MCF 10A (cell line): ENCODE results near the gene STN1. TPM values are rescaled to one million over a fixed set of nuclear protein-coding genes. Genes with fewer than 3 reads are reported as not detected.
A peak's percentile ranks its signal among the peaks of the same experiment; 100 is the strongest.

Experiments used
- BruUV-seq: library from RNA; stranded (reverse); fragments of 400-500 nt; replicated peaks from 2 replicates; lab custom pipeline; 2021; lab: Mats Ljungman, UMichigan
- CTCF ChIA-PET: fragments of 300-600 bp; sonication (Branson Sonifier 250); formaldehyde crosslinking; extraction: SDS; loops from one replicate; lab custom pipeline; 2021; ENCODE audit warnings: antibody characterized with exemption, inconsistent platforms; lab: Yijun Ruan, JAX
- POLR2A ChIA-PET: fragments of 300-600, 350-650 bp; sonication (Branson Sonifier 250); formaldehyde crosslinking; extraction: SDS; loops from one replicate; lab custom pipeline; 2020; ENCODE audit warnings: antibody characterized with exemption, inconsistent platforms; lab: Yijun Ruan, JAX
- DNase-seq: peaks from one replicate; pipeline ENCODE4 v3.0.0-alpha.2; 2018; ENCODE audit not compliant: unreplicated experiment
- H3K27ac Mint-ChIP-seq: one replicate; pipeline ENCODE4 v1.8.0; 2022; ENCODE audit warnings: mild to moderate bottlenecking, low read depth, mixed read lengths; ENCODE audit not compliant: unreplicated experiment
- H3K27me3 Mint-ChIP-seq: one replicate; pipeline ENCODE4 v1.8.0; 2022; ENCODE audit warnings: mixed read lengths; ENCODE audit not compliant: insufficient read depth, unreplicated experiment
- H3K36me3 Mint-ChIP-seq: one replicate; pipeline ENCODE4 v1.8.0; 2022; ENCODE audit warnings: mild to moderate bottlenecking, moderate library complexity, mixed read lengths; ENCODE audit not compliant: insufficient read depth, unreplicated experiment
- H3K4me1 Mint-ChIP-seq: one replicate; pipeline ENCODE4 v1.8.0; 2022; ENCODE audit warnings: mixed read lengths; ENCODE audit not compliant: insufficient read depth, unreplicated experiment
- H3K4me3 Mint-ChIP-seq: one replicate; pipeline ENCODE4 v1.8.0; 2022; ENCODE audit warnings: mild to moderate bottlenecking, moderate library complexity, mixed read lengths; ENCODE audit not compliant: unreplicated experiment
- H3K9me3 Mint-ChIP-seq: one replicate; pipeline ENCODE4 v1.8.0; 2022; ENCODE audit warnings: mixed read lengths; ENCODE audit not compliant: unreplicated experiment
- intact Hi-C: fragments of 100-400 bp; cut with micrococcal nuclease; formaldehyde crosslinking; loops from 2 replicates; pipeline ENCODE4 v1.14.1; 2022
- total RNA-seq: library from RNA; stranded (reverse); gene quantifications from 2 replicates; pipeline ENCODE4 v1.2.3, GENCODE V29; 2022
- TF ChIP-seq, protein P1 (sequence below): fragments of 200-600 bp; IDR thresholded peaks from one replicate; pipeline ENCODE4 v1.8.0; 2022; ENCODE audit warnings: antibody characterized with exemption, mild to moderate bottlenecking; ENCODE audit not compliant: unreplicated experiment

Gene STN1
- total RNA-seq, 1 experiment from 2014 or later = 46.7 TPM

DNA sequence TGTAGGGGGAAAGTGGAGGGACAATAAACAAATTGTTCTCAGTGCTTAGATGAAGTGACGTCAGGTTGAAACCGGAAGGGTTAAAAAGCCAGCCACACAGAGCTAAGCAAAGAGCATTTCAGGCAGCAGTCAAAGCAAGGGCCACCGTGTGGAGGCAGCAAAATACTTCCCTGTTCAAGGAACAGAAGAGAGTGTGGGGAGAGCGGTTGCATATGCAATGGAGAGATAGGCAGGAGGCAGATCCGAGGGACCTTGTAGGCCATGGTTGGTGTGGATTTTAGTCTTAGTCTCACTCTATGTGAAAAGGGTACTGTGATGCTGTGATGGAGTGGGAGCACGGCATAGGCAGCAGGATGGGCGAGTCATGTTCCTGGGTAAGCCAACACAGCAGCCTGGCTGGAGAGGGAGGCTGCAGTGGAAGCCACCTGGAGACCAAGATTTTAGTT is 3.8 kb upstream of the STN1 start:
- no peaks in the 10 kb centered on the region for H3K4me1 Mint-ChIP-seq
- H3K27ac Mint-ChIP-seq = no peak overlapping the region
- DNase-seq = no peak
- H3K27me3 Mint-ChIP-seq = no peaks in the 10 kb centered on the region
- POLR2A ChIA-PET = interaction anchor here (1.4 to 6.5 kb wide), 3 partner anchors 21 to 47 kb away, joined by 6 to 158 read pairs (median 12); partner anchors contain the start of gene SLK
- intact Hi-C loops = no loop called here
- TF ChIP-seq, protein P1, sequence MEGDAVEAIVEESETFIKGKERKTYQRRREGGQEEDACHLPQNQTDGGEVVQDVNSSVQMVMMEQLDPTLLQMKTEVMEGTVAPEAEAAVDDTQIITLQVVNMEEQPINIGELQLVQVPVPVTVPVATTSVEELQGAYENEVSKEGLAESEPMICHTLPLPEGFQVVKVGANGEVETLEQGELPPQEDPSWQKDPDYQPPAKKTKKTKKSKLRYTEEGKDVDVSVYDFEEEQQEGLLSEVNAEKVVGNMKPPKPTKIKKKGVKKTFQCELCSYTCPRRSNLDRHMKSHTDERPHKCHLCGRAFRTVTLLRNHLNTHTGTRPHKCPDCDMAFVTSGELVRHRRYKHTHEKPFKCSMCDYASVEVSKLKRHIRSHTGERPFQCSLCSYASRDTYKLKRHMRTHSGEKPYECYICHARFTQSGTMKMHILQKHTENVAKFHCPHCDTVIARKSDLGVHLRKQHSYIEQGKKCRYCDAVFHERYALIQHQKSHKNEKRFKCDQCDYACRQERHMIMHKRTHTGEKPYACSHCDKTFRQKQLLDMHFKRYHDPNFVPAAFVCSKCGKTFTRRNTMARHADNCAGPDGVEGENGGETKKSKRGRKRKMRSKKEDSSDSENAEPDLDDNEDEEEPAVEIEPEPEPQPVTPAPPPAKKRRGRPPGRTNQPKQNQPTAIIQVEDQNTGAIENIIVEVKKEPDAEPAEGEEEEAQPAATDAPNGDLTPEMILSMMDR = no peak
- CTCF ChIA-PET = interaction anchor here (1.1 kb wide), 2 partner anchors 34 to 36 kb away, joined by 3 to 5 read pairs; no protein-coding TSS in a partner anchor
- H3K4me3 Mint-ChIP-seq = no peak overlapping the region
- BruUV-seq = no TSS peak
- peaks cover 5% of the 10 kb centered on the region for H3K36me3 Mint-ChIP-seq
- no peaks in the 10 kb centered on the region for H3K9me3 Mint-ChIP-seq

DNA sequence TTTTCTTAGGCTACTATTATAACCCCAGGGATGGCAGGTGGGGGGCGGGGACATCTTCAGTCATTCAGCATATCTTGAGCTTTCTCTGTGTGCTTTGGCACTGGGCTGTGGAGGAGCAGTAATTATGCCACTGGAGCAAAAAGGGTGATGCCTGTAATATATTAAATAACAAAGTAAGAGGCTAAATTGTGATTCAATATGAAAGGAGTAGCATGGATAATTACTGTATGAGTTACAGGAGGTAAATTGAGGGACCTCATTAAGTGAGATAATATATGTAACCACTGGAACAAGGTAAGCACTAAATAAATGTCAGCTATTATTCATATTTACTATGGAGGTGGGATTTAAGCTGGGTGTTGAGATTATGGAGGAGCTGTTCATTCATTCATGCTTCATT is 3.3 kb upstream of the STN1 start:
- Mint-ChIP-seq H3K4me1 (no peaks in the 10 kb centered on the region), H3K27ac (no peak overlapping the region), H3K36me3 (peaks cover 5% of the 10 kb centered on the region), H3K4me3 (no peak overlapping the region), H3K27me3 (no peaks in the 10 kb centered on the region), H3K9me3 (no peaks in the 10 kb centered on the region)
- DNase-seq = no peak
- BruUV-seq = no TSS peak
- POLR2A ChIA-PET = interaction anchor here (1.4 to 6.5 kb wide), 4 partner anchors 13 to 48 kb away, joined by 6 to 158 read pairs (median 38); partner anchors contain the start of gene SLK
- intact Hi-C loops = no loop called here
- TF ChIP-seq, protein P1 = no peak
- CTCF ChIA-PET = interaction anchor here (1.1 kb wide), 1 partner anchor 33 kb away, joined by 5 read pairs; no protein-coding TSS in a partner anchor

DNA sequence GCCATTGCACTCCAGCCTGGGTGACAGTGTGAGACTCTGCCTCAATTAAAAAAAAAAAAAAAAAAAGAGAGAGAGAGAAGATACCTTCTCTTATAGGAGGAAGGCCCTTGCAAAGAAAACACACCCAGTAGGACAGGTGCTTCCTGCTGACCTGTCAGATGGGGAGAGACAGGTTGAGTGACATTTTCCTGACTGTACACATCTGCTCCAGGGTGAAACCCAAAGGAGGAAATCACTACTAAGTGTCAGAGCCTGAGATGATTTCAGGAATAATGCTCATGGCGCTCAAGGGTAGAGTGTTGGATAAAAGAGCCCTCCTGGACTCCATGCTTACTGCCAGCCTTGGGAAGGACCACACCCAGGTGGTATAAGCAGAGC is 1.7 kb upstream of the STN1 start:
- CTCF ChIA-PET = interaction anchor here (0.6 to 1.0 kb wide), 2 partner anchors 32 to 61 kb away, joined by 3 to 4 read pairs; no protein-coding TSS in a partner anchor
- BruUV-seq = no TSS peak
- POLR2A ChIA-PET = interaction anchor here (0.8 to 6.5 kb wide), 8 partner anchors 11 to 203 kb away, joined by 3 to 158 read pairs (median 34); partner anchors contain the start of genes SFR1 and SLK
- Mint-ChIP-seq H3K9me3 (no peaks in the 10 kb centered on the region), H3K4me1 (no peaks in the 10 kb centered on the region), H3K27ac (no peak overlapping the region), H3K36me3 (peaks cover 10% of the 10 kb centered on the region), H3K27me3 (no peaks in the 10 kb centered on the region), H3K4me3 (no peak overlapping the region)
- DNase-seq = no peak
- TF ChIP-seq, protein P1 = no peak
- intact Hi-C loops = no loop called here

DNA sequence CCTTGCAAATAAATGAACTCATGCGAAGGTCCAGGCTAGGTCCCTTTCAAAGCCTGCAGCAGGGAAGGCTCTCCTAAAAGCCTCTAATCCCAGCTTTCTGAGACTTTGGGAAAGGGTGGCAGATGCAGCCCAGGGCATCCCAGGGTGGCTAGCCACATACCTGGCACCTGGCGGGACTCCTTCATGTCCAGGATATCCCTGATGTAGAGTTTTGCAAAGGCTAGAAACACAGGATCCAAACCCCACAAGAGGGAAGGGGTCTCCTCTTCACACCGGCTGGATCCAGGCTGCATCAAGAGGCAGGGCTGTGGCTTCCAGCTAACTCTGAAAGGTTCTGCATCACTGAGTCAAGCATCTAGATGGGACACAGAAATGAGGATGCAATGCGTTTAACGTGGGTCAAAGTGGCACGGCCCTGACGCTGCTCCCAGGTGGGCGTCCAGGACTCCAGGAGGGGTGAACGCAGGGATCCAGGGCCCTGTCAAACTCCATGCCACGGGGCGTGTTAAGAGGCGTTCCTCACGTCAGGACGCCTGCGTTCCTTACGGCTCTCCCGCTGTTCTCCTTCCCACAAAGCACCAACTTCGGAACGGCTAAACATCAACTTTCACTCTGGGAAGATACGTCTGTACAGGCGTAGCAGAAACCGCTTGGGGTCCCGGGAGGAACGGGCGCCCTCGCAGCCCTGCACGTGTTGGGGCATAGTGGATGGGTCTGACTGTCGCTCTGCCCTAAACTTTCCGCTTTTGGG is 507 bp downstream of the STN1 start:
- intact Hi-C loops = loop anchor here (1.0 to 2.0 kb wide), 2 partner anchors 29 to 51 kb away; no protein-coding TSS in a partner anchor
- Mint-ChIP-seq H3K27me3 (no peaks in the 10 kb centered on the region), H3K4me1 (no peaks in the 10 kb centered on the region), H3K36me3 (peaks cover 12% of the 10 kb centered on the region), H3K9me3 (no peaks in the 10 kb centered on the region), H3K27ac (peak overlapping the region; percentile 71), H3K4me3 (peak overlapping the region; percentile 89)
- peak; percentile 67 for DNase-seq
- ChIA-PET CTCF (interaction anchor here (0.7 to 2.5 kb wide), 5 partner anchors 17 to 205 kb away, joined by 3 to 13 read pairs (median 8); no protein-coding TSS in a partner anchor), POLR2A (interaction anchor here (0.6 to 6.5 kb wide), 23 partner anchors 9 to 204 kb away, joined by 3 to 158 read pairs (median 6); partner anchors contain the start of genes SFR1 and SLK)
- no TSS peak for BruUV-seq
- TF ChIP-seq, protein P1 = no peak
